Thyroid gland (tissue), 4 donors: Measurements from ENCODE around the gene AFAP1L1.

ENCODE experiments used
- CTCF ChIP-seq, 6 experiments: fragments of 200-600 bp in 3 of 6; fragments of 450-650 bp in 3 of 6; sonication (generic) in 3 of 6; IDR thresholded peaks; one replicate each; pipeline ENCODE4 v1.5.1; 2016 to 2019; ENCODE audit warnings: antibody characterized with exemption in 6 of 6, mild to moderate bottlenecking in 2 of 6, inconsistent platforms in 1 of 6, moderate library complexity in 1 of 6
- POLR2A ChIP-seq, 2 donors: fragments of 450-650 bp; IDR thresholded peaks; one replicate each; pipeline ENCODE4 v1.6.1; 2017; ENCODE audit warnings: antibody characterized with exemption in 2 of 2, mild to moderate bottlenecking in 2 of 2, moderate library complexity in 1 of 2

- TF ChIP-seq CTCF (IDR thresholded peaks at IDR 0.05) (no peak), POLR2A (IDR thresholded peaks at IDR 0.05) (no peak)
These were observed 12.2 kb downstream of the AFAP1L1 start for GRCh38 chr5:149283626-149284480.
